HepG2 (cell line): ENCODE data around the gene CBX7.
A peak's percentile ranks its signal among the peaks of the same experiment; 100 is the strongest.

Source experiments
- CREM ChIP-seq, 2 experiments: sonication (generic) in 1 of 2; formaldehyde crosslinking in 1 of 2; IDR thresholded peaks; 2 replicates each; pipeline versions ENCODE4 v1.4.0 to v1.6.1; 2016 to 2020; ENCODE audit warnings: antibody characterized with exemption in 1 of 2, mild to moderate bottlenecking in 1 of 2, missing genetic modification reagents in 1 of 2
- HMG20B ChIP-seq: conservative IDR thresholded peaks from 2 replicates; pipeline ENCODE4 v1.6.1; 2016; ENCODE audit warnings: missing genetic modification reagents, missing compliant biosample characterization
- MXI1 ChIP-seq: IDR thresholded peaks from 3 replicates; pipeline ENCODE4 v1.6.1; 2012; ENCODE audit warnings: low read depth, low read length, inconsistent platforms, borderline replicate concordance
- SAFB2 ChIP-seq: sonication (generic); formaldehyde crosslinking; IDR thresholded peaks from 2 replicates; pipeline ENCODE4 v1.5.1; 2020; ENCODE audit warnings: missing genetic modification reagents, low read depth, mild to moderate bottlenecking, borderline replicate concordance
- SIN3B ChIP-seq: fragments of 150-350 bp; IDR thresholded peaks from 2 replicates; pipeline ENCODE4 v1.6.1; 2014; ENCODE audit warnings: low read length
- ZBTB7A ChIP-seq: sonication (generic); formaldehyde crosslinking; IDR thresholded peaks from 2 replicates; pipeline ENCODE4 v1.8.0; 2022; ENCODE audit warnings: mild to moderate bottlenecking, missing genetic modification reagents
- ZNF121 ChIP-seq: sonication (generic); formaldehyde crosslinking; IDR thresholded peaks from 2 replicates; pipeline ENCODE4 v1.5.0; 2020; ENCODE audit warnings: mild to moderate bottlenecking, missing genetic modification reagents
- ZNF24 ChIP-seq: fragments of 450-650 bp; IDR thresholded peaks from 2 replicates; pipeline ENCODE4 v1.6.1; 2017; ENCODE audit warnings: antibody characterized with exemption, mild to moderate bottlenecking
- TF ChIP-seq, protein P1 (sequence below): IDR thresholded peaks from 2 replicates; pipeline ENCODE4 v1.6.1; 2012; ENCODE audit warnings: inconsistent platforms
- TF ChIP-seq, protein P2 (sequence below): sonication (generic); formaldehyde crosslinking; IDR thresholded peaks from 2 replicates; pipeline ENCODE4 v1.8.0; 2022; ENCODE audit warnings: low read depth, missing genetic modification reagents
- TF ChIP-seq, protein P3 (sequence below): sonication (generic); formaldehyde crosslinking; IDR thresholded peaks from 2 replicates; pipeline ENCODE4 v1.5.0; 2020; ENCODE audit warnings: mild to moderate bottlenecking, missing genetic modification reagents, moderate library complexity
- TF ChIP-seq, protein P4 (sequence below): sonication (generic); formaldehyde crosslinking; IDR thresholded peaks from 2 replicates; pipeline ENCODE4 v1.9.0; 2022; ENCODE audit warnings: low read depth, missing genetic modification reagents
- TF ChIP-seq, protein P5 (sequence below): sonication (generic); formaldehyde crosslinking; IDR thresholded peaks from 2 replicates; pipeline ENCODE4 v1.9.0; 2021; ENCODE audit warnings: missing genetic modification reagents, borderline replicate concordance

DNA sequence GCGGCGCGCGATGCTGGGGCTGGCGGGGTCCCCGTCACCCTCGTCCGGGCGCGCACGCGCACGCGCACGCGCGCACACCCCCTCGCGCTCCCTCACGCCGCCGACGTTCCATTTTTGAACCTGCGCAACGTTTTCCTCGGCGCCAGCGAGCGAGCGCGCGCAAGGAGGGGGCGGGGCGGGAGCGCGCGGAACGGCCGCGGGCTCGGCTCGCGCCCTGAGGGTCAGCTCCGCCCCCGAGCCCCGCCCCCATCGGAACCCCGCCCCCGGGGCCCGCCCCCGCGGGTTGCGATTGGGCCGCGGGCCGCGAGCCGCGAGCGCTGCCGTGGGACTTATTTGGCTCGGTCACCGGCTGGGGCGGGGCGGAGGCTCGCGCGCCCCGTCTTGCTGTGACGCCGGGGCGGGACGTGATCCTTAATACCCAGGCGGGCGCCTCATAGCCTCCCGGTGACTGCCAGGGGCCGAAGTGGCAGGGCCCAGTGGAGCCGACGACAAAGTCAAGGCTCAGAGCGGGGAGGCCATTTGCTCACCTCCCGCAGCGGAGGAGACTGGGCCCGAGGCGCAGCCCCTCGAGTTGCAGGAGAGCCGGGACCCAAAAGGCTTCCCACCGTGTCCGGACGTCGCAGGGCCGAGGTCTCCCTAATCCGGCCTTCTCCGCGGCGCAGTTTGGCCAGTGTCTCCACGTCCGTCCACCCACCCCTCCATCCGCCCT lies at the start of gene CBX7:
- TF ChIP-seq ZNF24, result no peak
- TF ChIP-seq ZBTB7A (CRISPR knock-in tag), result 0 out of 2 replicates have a peak, but pooled peaks have one; percentile 21
- TF ChIP-seq, protein P1, sequence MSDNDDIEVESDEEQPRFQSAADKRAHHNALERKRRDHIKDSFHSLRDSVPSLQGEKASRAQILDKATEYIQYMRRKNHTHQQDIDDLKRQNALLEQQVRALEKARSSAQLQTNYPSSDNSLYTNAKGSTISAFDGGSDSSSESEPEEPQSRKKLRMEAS, result peak; percentile 28
- TF ChIP-seq, protein P2, sequence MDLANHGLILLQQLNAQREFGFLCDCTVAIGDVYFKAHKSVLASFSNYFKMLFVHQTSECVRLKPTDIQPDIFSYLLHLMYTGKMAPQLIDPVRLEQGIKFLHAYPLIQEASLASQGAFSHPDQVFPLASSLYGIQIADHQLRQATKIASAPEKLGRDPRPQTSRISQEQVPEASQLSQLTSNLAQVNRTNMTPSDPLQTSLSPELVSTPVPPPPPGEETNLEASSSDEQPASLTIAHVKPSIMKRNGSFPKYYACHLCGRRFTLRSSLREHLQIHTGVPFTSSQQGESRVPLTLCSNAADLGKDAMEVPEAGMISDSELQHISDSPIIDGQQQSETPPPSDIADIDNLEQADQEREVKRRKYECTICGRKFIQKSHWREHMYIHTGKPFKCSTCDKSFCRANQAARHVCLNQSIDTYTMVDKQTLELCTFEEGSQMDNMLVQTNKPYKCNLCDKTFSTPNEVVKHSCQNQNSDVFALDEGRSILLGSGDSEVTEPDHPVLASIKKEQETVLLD (CRISPR knock-in tag), result 0 out of 2 replicates have a peak, but pooled peaks have one; percentile 32
- TF ChIP-seq, protein P3, sequence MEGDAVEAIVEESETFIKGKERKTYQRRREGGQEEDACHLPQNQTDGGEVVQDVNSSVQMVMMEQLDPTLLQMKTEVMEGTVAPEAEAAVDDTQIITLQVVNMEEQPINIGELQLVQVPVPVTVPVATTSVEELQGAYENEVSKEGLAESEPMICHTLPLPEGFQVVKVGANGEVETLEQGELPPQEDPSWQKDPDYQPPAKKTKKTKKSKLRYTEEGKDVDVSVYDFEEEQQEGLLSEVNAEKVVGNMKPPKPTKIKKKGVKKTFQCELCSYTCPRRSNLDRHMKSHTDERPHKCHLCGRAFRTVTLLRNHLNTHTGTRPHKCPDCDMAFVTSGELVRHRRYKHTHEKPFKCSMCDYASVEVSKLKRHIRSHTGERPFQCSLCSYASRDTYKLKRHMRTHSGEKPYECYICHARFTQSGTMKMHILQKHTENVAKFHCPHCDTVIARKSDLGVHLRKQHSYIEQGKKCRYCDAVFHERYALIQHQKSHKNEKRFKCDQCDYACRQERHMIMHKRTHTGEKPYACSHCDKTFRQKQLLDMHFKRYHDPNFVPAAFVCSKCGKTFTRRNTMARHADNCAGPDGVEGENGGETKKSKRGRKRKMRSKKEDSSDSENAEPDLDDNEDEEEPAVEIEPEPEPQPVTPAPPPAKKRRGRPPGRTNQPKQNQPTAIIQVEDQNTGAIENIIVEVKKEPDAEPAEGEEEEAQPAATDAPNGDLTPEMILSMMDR (CRISPR knock-in tag), result no peak
- TF ChIP-seq SIN3B, result no peak
- TF ChIP-seq, protein P4, sequence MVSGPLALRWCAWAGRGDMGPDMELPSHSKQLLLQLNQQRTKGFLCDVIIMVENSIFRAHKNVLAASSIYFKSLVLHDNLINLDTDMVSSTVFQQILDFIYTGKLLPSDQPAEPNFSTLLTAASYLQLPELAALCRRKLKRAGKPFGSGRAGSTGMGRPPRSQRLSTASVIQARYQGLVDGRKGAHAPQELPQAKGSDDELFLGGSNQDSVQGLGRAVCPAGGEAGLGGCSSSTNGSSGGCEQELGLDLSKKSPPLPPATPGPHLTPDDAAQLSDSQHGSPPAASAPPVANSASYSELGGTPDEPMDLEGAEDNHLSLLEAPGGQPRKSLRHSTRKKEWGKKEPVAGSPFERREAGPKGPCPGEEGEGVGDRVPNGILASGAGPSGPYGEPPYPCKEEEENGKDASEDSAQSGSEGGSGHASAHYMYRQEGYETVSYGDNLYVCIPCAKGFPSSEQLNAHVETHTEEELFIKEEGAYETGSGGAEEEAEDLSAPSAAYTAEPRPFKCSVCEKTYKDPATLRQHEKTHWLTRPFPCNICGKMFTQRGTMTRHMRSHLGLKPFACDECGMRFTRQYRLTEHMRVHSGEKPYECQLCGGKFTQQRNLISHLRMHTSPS (CRISPR knock-in tag), result no peak
- TF ChIP-seq HMG20B (CRISPR knock-in tag), result no peak
- no peak for TF ChIP-seq SAFB2 (CRISPR knock-in tag)
- no peak for TF ChIP-seq CREM (IDR thresholded peaks at IDR 0.05)
- TF ChIP-seq CREM (CRISPR knock-in tag; IDR thresholded peaks at IDR 0.05), result no peak
- TF ChIP-seq ZNF121 (CRISPR knock-in tag), result no peak
- peak; percentile 66; the same call in 1 of the 3 replicates for TF ChIP-seq MXI1
- TF ChIP-seq, protein P5, sequence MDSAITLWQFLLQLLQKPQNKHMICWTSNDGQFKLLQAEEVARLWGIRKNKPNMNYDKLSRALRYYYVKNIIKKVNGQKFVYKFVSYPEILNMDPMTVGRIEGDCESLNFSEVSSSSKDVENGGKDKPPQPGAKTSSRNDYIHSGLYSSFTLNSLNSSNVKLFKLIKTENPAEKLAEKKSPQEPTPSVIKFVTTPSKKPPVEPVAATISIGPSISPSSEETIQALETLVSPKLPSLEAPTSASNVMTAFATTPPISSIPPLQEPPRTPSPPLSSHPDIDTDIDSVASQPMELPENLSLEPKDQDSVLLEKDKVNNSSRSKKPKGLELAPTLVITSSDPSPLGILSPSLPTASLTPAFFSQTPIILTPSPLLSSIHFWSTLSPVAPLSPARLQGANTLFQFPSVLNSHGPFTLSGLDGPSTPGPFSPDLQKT (CRISPR knock-in tag), result no peak
